NOMO-1 (cell line): ENCODE data around the gene CHMP5.

Experiments used
- DNase-seq, 2 experiments: peaks; one replicate each; lab custom pipeline; 2025; ENCODE audit not compliant: unreplicated experiment in 2 of 2; lab: John Stamatoyannopoulos, UW

CHMP5 gene

DNA sequence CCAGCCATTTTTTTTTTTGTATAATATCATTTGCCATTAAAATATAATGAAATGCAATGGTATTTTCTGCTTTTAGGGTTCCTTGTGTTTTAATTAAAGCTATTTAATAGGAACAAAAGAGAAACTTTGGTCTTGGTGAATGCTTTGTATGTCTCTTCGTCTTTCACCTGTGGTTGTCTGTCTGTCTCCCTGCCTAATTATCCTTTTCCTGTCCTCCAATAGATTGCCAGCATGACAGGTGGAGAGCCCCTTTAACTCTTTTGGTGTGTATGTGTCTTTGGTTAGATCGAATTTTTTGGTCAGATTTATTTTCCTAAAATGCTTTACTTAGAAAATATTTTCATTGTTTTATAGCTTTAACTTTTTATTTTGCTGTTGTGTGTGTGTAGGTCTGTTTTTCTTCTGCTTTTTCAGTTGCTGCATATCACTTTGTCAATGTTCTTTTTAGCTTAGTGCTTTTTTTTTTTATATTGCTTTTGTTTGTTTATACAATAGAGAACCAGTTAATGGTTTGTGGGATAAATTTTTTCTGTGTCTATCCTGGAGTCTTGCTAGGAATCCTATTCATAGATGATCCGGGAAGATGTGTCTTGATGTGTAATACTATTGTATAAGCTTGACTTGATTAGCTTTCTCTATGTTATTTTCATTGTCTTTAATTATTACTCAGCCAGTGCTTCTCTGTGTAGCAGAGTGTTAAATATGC is 8.6 kb downstream of the CHMP5 start:
- no peak for DNase-seq

DNA sequence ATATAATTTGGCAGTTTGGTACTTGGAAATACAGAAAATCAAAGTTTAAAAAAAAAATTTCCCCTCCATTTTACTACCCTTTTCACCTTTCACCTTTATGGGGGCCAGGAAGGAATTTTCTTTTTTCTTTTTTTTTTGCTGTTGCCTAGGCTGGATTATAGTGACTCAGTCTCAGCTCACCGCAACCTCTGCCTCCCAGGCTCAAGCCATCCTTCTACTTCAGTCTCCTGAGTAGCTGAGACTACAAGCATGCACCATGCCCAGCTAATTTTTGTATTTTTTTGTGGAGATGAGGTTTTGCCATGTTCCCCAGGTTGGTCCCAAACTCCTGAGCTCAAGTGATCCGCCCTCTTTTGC is 9.1 kb downstream of the CHMP5 start:
- no peak for DNase-seq

DNA sequence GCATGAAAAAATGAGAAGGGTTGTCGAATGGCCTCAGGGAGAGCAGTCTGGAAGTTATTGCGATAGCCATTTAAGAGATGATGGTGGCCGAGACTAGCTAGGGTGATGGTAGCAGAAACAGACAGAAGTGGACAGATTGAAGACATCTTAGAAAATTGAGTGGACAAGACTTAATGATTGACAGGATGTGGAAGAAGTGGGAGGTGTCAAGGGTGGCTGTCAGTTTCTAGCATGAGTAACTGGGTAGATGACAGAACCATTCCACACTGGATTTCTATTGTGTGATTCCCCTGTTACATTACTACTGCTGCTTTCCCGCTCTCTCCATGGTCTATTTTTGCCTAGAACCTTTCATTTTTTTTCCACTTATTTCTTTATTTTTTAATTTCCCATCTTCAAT is 12.6 kb downstream of the CHMP5 start:
- no peak for DNase-seq

DNA sequence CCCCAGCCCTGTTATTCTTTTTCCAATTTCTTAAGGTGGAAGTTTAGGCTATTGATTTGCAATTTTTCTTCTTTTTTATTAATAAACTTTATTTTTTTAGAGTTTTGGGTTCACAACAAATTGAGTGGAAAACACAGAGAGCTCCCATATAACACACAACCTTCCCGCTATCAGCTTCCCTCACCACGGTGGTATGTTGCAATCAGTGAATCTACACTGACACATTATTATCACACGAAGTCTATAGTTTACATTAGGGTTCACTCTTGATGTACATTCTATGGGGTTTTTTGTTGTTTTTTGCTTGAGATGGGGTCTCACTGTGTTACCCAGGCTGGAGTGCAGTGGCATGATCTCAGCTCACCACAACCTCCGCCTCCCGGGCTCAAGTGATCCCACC is 20.7 kb downstream of the CHMP5 start:
- no peak for DNase-seq

DNA sequence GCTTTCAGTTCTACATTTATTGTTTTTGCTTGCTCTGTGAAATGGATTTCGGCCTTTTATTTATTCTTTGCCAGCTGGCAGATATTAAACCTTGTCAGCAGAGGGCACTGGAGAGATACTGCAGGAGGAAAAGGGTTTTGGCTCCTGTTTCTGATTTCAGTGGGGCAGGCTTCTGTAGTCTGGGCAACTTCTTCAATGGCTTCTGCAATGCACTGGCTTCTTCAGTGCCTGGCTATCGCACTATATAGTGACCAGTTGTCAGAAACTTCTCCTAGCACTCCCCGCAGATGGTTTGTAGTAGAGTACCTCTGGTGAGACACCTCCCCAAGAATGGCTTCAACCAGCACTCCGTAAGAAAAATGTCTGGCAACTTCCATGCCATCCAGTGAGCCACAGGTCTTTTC is 22.2 kb downstream of the CHMP5 start:
- peak; percentile 87 to 95 for DNase-seq

DNA sequence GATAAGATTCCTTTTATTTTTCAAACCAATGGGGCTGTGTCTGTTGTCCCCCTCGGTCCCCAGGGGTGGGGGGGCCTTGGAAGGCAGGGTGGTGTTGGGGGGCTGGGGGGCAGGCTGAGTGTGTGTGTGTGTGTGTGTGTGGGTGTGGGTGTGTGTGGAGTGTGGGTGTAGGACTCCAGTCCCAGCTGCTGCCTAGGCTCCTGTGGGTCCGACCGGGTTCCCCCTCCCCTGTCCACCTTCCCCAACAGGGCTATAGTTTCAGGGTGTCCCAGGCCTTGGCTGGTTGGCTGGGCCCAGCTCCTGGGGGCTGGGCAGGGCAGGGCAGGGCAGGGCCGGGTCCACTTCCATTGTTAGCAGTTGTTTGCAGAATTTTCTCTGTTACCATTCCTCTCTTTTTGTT is 23.4 kb downstream of the CHMP5 start:
- no peak for DNase-seq

DNA sequence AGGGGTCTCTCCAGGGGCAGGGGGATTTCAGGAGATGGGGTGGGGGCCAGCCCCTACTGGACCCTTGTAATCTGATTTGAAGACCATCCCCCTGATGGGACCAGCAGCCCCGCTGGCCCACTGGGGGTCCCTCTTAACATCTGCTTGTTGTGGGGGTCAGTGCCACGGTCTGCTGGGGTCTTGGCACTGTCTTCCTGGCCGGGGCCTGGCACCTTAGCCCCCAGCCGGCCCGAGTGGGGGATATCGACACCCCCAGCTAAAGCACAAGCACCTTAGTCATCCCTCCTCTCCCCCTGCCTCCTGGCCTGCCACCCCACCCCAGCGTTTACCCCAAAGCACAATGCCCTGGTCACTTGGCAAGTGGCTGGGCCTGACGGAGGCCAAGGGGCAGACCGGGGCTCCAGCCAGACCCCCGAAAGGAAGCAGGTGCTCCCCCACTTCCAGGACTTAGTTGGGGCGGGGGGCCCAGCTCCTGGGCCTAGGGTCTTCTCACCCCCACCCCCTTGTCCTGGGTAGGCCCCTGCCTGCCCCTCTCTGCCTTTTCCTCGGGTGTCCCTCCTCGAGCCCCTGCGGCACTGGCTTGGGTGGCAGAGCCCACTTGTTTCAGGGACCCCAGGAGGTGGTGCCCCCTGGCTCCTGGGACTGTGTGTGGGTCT is 24.1 kb downstream of the CHMP5 start:
- DNase-seq, result no peak

DNA sequence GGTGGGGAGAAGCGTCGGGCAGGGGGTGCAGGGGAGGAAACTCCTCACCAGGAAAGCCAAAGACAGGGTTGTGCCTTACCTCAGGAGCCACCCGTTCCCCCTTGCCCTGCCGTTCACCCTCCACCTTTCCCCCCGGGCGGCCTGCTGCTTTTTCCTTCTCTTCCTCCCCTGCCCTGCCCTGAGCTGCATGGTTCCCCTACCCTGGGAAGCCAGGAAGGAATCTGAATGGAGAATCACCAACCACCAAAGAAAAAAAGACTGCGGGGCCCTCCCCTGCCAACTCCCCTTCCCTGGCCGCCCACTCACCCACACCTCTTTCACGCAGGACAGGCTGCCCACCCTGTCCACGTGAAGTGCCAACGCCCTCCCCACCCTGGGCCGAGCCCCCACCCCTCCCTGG is 24.6 kb downstream of the CHMP5 start:
- no peak for DNase-seq

DNA sequence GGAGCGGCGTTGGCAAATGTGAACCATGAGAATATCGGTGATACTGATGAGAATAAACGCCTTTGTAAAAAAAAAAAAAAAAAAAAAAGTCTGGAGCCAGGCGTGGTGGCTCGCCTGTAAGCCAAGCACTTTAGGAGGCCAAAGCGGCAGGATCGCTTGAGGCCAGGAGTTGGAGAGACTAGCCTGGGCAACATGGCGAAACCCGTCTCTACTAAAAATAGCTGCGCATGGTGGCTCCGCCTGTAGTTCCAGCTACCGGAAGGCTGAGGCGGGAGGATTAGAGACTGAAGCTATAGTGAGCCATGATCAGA is 25.0 kb downstream of the CHMP5 start:
- DNase-seq, result no peak

DNA sequence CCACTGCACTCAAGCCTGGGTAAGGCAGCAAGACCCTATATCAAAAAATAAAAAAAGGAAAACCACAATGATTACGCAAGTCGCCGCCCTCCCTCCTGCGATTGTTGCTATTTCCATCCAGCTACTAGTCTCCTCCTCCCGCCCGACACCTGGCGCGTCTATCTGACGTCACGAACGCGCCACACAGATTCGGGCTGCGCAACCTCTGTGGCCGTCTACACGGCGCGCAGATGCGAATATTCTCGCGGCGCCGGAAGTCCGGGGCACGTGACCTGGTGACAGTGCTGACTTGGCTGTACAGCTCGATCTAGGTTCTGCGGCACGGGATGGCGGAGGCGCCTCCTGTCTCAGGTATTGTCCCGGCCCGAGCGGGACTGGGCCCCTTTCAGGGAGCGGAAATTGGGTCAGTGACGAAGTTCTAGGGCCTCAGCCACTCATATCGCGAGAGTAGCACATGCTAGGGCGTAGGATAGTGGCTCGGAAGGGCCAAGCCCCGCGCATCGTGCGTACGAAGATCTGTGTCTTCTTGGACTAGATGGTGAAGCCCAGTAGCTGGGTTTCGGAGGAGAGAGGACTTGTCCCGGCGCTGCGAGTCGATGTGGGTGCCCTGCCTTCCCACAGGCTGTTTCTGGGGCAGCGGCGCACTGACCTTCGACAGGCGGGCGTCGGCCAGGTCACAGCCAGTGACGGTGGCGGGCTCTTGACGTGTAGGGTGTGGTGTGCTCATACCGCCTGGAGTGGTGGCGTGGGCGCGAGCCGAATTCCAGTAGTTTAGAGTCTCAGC is 25.6 kb downstream of the CHMP5 start, which contains the start of gene NFX1:
NFX1 (plus strand) TSS at position 270 of the 784 bp plus-strand sequence; CDS start at position 327, 57 bp downstream.
- DNase-seq, result peak; percentile 98 to 99

DNA sequence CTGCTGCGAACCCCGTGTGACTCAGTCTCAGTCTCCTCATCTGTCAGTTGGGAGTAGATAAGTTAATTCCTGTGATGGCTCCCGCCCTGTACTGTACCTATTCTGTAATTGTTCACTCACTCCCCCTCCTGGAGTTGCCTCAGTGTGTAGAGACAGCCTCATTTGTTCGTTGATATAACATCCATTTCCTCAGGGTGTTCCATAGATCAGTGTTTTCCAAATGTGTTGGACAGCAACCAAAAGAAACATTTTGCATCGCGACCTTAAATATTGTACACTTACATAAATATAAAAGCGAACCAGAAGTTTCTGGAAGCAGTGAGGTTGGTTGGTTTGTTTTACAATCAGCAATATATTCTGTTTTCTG is 26.2 kb downstream of the CHMP5 start:
- DNase-seq, result no peak

DNA sequence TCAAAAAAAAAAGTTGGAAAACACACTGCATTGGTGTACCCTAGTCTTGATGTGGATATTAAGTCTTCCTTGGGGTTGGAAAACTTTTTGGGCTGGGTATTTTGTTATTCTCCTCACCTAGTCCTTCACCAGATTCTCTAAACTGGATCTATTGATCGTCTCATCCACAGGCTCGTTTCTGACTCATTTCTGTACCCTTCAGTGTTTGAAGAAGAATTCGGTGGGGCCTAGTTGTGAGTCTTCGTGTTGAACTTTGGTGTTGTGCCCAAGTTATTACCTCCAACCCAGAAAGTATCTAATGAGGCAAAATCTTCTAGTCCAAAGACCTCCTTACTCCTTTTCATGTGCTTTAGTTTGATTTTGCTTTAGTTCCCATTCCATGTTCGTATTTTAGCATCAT is 27.1 kb downstream of the CHMP5 start:
- DNase-seq, result no peak

DNA sequence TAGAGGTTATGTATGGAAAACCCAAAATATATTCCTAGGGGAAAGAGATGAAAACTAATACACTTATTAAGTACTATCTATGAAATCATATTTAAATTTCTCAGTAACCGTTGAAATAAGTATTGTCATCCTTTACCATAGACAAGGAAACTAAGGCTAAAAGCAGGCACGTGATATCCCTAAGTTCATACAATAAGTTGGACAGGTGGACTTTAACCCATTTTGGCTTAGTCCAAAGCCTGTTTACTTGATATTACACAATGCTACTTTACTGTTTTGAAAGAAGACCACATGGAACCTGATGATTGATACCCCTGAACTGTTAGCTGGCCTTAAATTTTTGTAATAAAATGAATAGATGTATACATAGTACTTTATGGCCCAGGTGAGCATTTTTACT is 28.9 kb downstream of the CHMP5 start:
- no peak for DNase-seq

DNA sequence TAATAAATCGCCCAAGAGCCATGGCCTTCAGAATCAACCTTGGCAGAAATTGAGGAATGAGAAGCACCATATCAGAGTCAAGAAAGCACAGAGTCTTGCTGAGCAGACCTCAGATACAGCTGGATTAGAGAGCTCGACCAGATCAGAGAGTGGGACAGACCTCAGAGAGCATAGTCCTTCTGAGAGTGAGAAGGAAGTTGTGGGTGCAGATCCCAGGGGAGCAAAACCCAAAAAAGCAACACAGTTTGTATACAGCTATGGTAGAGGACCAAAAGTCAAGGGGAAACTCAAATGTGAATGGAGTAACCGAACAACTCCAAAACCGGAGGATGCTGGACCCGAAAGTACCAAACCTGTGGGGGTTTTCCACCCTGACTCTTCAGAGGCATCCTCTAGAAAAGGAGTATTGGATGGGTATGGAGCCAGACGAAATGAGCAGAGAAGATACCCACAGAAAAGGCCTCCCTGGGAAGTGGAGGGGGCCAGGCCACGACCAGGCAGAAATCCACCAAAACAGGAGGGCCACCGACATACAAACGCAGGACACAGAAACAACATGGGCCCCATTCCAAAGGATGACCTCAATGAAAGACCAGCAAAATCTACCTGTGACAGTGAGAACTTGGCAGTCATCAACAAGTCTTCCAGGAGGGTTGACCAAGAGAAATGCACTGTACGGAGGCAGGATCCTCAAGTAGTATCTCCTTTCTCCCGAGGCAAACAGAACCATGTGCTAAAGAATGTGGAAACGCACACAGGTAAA is 30.0 kb downstream of the CHMP5 start:
- no peak for DNase-seq

DNA sequence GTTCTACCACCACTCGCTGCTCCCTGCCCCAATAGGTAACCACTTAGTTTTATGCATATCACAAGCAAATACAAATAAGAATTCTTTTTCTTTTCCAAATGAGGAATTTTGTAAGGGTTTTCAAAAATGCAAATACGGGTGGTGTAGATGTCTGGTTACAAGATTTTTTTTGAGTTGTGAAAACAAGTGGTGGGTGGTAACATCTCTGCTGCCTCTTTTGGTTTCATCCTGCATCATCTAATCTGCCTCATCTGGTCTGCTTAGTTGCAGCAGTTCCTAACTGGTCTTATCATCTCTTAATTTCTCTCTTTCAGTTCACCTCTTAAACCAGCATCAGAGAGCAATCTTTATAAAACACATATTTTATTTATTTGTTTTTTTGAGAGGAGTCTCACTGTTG is 30.7 kb downstream of the CHMP5 start:
- no peak for DNase-seq

DNA sequence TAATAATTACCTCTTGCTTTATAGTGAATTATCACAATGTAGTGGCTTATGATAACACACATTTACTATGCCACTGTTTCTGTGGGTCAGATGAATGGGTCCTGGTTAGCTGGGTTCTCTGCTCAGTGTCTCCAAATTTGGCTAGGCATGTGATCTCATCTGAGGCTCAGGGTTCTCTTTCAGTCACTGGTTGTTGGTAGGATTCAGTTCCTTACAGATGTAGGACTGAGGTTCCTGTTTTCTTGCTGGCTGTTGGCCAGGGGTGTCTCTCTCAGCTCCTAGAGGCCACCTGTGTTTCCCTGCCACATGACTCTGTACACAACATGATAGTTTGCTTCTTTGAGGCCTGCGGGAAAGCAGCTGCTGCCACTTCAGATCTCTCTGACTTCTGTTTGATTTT is 32.6 kb downstream of the CHMP5 start:
- DNase-seq, result peak; percentile 85 to 98

DNA sequence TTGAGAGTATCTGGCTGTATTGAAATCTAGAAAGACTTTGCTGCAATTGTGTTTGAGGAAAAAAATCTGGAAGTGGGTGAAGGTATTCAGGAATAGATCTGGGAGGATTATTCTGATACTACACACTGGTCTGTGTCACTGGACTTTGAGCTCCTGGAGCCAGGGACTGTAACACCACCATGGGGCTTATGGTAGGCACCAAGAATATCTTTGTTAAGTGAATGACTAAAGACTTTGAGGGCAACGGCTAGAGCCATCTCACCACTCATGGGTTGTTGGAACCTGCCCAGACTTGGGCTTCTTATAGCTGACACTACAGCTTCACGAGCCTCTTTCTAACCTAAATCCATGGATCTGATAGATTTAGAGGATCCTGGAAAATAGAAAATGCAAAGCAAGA is 35.7 kb downstream of the CHMP5 start:
- DNase-seq, result no peak

DNA sequence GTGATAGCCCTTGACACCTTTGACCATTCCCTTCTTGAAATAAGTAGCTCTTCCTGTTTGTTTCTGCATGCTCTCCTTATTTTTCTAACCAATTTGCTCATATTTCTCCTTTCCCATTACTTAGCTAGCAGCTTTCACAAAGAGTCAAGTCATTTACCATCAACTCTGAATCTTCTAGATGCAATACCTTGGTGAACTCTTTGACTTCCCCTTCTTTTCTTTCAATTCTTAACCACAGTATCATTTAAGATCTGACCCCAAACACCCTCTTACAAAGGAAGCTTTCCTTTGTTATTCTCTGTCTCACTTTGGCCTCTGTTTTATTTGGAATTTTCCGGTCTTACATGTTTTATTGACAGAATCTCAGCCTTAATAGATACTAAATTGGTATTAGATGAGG is 39.5 kb downstream of the CHMP5 start:
- peak in 1 of 2 experiments; percentile 65 for DNase-seq

DNA sequence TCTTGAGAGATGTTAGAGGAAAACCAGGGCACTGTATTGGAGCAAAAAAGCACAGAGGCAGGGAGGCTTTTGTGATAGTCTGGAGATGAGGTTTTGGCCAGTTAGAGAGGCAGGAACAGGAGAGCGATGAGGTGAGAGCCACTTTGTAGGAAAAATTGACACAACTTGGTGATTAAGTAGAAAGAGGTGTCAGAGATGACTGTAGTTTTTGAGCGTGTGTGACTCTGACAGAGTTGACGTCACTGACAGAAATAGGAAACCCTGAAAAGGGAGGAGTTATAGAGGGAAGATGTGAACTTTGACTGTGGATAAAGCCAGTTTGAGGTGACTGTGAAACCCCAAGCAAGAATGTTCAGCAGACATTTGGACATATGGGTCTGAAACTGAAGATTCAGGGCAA is 41.2 kb downstream of the CHMP5 start:
- no peak for DNase-seq

DNA sequence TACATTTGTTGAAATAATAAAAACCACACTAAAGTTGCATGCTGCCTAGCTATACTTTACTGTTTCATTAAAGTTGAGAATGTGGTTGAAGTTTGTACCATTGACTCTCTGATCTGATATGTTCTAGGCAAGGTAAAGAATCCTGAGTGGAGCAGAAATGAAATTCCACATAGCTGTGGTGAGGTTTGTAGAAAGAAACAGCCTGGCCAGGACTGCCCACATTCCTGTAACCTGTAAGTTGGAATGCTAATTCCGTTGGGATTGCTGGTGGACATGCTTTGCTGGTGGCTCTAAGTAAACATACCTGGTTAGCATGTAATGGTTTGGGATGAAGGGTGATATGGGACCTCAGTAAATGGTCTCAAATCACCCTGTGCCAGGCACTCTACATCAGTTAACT is 42.2 kb downstream of the CHMP5 start:
- DNase-seq, result no peak

DNA sequence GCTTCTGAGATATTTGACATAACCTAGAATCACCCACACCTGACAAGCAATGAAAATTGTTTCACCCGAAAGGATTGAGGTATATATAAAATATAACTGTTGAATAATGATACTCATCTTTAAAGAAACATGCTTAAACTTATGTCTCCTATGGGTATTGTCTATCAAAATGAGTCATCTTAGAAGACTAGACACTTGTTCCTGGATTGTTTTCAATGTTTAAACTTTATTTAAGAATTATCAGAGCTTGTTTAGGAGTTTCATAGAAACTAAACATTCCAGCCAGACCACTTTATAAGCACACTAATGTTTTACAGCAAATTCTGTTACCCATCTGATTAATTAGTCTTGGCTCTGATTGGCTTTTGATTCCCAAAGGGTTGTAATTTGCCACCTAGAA is 45.1 kb downstream of the CHMP5 start:
- DNase-seq, result no peak
